ENCODE results near the gene PPP1R13B.
A peak's percentile ranks its signal among the peaks of the same experiment; 100 is the strongest.

The PPP1R13B gene

DNA sequence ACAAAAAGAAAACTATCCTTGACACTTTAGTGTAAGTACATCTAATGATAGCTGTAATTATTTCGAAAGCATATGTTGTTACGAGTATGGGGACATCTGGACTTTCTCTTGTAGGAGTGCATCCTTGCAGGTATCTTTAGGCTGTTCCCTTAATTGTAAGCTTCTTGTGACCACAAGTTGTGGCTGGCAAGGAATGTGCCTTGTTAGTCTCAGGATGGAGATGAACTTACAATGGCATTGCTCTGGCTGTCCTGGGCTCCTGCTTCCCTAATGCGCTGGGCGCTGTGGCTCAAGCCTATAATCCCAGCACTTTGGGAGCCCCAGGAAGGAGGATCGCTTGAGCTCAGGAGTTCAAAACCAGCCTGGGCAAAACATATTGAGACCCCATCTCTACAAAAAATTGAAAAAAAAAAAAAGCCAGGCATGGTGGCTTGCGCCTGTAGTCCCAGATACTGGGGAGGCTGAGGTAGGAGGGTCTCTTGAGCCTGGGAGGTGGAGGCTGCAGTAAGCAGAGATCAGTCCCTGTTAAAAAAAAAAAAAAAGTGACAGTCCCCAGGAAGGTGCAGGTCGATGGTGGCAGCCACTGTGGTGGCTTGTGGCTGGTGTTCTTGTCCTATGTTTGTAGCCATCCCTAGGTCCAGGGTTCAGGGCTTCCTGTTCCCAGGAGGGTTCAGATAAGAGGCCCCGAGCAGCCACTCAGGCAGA is 23.7 kb upstream of the PPP1R13B start:
- Histone ChIP-seq H3K4me3 (ENCODE audit: low read depth in 1 of 2, low read length in 2 of 2) (no peak overlapping the region), H3K9ac (ENCODE audit: low read depth in 1 of 2, low read length in 2 of 2) (peak overlapping the region; percentile 63 to 85), H3K9me3 (ENCODE audit: control insufficient read depth in 1 of 2, low read length in 2 of 2) (no peaks in the 10 kb centered on the region), H3K4me1 (ENCODE audit: control insufficient read depth in 1 of 2, insufficient read depth in 2 of 2, low read length in 2 of 2) (peaks cover 19 to 24% of the 10 kb centered on the region in 2 donors), H3K36me3 (ENCODE audit: control insufficient read depth in 1 of 2, insufficient read depth in 2 of 2, low read length in 2 of 2) (no peaks in the 10 kb centered on the region), H3K27me3 (ENCODE audit: control insufficient read depth in 1 of 2, insufficient read depth in 2 of 2, low read length in 2 of 2) (no peaks in the 10 kb centered on the region), H3K27ac (ENCODE audit: low read depth, low read length) (peak overlapping the region; percentile 23)

DNA sequence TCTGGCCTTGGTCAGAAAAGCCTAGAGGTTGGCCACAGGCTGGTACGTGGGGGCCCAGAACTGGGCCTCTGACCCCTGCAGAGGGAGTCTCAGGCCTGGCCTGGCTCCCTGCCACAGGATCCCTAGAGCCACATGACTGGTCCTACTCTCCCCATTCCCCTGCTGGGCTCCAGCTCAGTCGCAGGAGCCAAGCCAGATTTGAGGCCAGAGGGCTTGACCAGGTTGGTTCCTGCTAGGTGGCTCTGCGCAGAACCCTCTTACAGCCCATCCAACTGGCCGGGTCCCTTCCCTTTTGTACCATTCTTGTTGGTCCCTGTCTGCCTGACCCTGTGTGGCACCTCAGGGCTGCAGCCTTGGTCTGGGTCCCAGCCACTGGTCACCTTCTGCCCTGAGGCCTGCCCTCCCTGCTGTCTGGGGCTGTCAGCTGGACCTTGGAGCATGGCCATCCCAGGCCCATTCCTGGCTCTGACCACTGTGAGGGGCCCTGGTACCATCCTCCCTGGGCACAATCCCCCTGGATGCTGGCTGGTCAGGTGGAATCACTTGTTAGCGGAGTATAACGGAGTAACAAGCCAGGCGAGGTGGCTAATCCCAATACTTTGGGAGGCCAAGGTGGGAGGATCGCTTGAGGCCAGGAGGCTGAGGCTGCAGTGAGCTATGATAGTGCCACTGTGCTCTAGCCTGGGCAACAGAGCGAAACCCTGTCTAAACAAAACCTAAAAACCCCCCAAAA is 22.9 kb upstream of the PPP1R13B start:
- Histone ChIP-seq H3K4me3 (ENCODE audit: low read depth in 1 of 2, low read length in 2 of 2) (no peak overlapping the region), H3K27ac (ENCODE audit: low read depth, low read length) (no peak overlapping the region), H3K9ac (ENCODE audit: low read depth in 1 of 2, low read length in 2 of 2) (no peak overlapping the region), H3K9me3 (ENCODE audit: control insufficient read depth in 1 of 2, low read length in 2 of 2) (no peaks in the 10 kb centered on the region), H3K36me3 (ENCODE audit: control insufficient read depth in 1 of 2, insufficient read depth in 2 of 2, low read length in 2 of 2) (no peaks in the 10 kb centered on the region), H3K4me1 (ENCODE audit: control insufficient read depth in 1 of 2, insufficient read depth in 2 of 2, low read length in 2 of 2) (peaks cover 19 to 24% of the 10 kb centered on the region in 2 donors), H3K27me3 (ENCODE audit: control insufficient read depth in 1 of 2, insufficient read depth in 2 of 2, low read length in 2 of 2) (no peaks in the 10 kb centered on the region)

DNA sequence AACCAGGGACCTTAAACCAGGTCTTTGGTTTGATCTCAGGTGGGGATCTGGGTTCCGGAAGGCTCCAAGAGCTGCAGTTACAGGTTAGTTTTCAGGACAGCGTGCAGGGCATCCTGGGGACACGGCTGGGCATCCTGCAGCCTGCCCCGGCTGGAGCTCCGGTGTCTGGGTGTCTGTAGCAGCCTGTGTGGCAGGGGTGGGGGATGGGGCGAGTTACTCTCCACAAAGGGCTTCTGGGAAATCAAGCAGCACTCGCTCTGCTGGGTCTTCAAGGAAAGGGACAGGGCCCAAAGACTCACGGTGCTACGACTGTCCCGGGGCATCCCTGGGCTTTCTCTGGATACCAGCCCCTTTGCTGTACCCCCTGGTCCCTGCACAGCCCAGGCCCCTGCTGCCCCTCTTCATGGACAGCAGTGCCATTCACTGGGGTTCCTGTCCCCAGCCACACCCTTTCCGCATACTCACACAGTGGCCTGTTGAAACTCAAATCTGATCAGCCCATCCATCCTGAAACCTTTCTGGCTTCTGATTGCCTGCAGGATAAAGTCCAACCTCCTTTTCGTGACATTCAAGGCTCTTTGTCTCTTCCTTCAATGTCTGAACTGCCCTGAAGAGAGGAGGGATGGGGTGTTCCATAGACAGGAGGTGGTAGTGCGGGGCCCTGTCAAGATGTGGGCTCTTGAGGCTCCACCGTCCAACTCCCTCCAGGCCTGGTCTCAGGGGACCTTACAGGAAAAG is 22.2 kb upstream of the PPP1R13B start:
- Histone ChIP-seq H3K36me3 (ENCODE audit: control insufficient read depth in 1 of 2, insufficient read depth in 2 of 2, low read length in 2 of 2) (no peaks in the 10 kb centered on the region), H3K4me1 (ENCODE audit: control insufficient read depth in 1 of 2, insufficient read depth in 2 of 2, low read length in 2 of 2) (peaks cover 15 to 19% of the 10 kb centered on the region in 2 donors), H3K4me3 (ENCODE audit: low read depth in 1 of 2, low read length in 2 of 2) (no peak overlapping the region), H3K27me3 (ENCODE audit: control insufficient read depth in 1 of 2, insufficient read depth in 2 of 2, low read length in 2 of 2) (no peaks in the 10 kb centered on the region), H3K9ac (ENCODE audit: low read depth in 1 of 2, low read length in 2 of 2) (no peak overlapping the region), H3K27ac (ENCODE audit: low read depth, low read length) (no peak overlapping the region), H3K9me3 (ENCODE audit: control insufficient read depth in 1 of 2, low read length in 2 of 2) (no peaks in the 10 kb centered on the region)

DNA sequence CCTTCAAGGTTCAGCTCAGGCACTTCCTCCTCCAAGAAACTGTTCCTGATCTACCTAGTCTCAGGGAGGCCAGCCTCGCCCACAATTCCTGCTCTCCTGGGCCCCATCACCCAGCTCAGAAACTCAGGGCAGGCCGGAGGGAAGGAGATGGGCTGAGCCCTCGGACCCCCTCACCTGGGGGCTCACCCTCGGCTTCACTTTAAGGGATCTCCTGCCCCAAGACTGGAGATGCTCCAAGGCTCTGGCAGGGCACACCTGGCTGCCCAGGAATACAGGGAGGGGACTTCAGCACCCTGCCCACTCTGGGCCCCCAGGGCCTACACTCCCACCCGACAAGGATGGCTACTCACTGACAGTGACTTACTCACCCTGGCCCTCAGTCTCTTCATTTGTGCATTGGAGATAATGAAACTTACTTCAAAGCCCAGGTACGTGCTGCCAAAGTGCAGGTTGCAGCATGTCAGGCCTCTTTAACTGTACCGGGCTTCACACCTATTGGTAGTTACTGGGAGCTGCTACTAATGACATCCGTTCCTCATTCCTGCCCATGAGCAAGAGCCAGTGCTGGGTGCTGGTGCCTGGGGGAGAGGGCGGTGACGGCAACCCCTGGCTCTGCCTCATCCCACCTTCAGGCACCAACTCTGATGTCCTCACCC is 21.0 kb upstream of the PPP1R13B start:
- Histone ChIP-seq H3K9me3 (ENCODE audit: control insufficient read depth in 1 of 2, low read length in 2 of 2) (no peaks in the 10 kb centered on the region), H3K4me1 (ENCODE audit: control insufficient read depth in 1 of 2, insufficient read depth in 2 of 2, low read length in 2 of 2) (peaks cover 14 to 17% of the 10 kb centered on the region in 2 donors), H3K9ac (ENCODE audit: low read depth in 1 of 2, low read length in 2 of 2) (no peak overlapping the region), H3K4me3 (ENCODE audit: low read depth in 1 of 2, low read length in 2 of 2) (no peak overlapping the region), H3K27me3 (ENCODE audit: control insufficient read depth in 1 of 2, insufficient read depth in 2 of 2, low read length in 2 of 2) (no peaks in the 10 kb centered on the region), H3K27ac (ENCODE audit: low read depth, low read length) (no peak overlapping the region), H3K36me3 (ENCODE audit: control insufficient read depth in 1 of 2, insufficient read depth in 2 of 2, low read length in 2 of 2) (no peaks in the 10 kb centered on the region)

DNA sequence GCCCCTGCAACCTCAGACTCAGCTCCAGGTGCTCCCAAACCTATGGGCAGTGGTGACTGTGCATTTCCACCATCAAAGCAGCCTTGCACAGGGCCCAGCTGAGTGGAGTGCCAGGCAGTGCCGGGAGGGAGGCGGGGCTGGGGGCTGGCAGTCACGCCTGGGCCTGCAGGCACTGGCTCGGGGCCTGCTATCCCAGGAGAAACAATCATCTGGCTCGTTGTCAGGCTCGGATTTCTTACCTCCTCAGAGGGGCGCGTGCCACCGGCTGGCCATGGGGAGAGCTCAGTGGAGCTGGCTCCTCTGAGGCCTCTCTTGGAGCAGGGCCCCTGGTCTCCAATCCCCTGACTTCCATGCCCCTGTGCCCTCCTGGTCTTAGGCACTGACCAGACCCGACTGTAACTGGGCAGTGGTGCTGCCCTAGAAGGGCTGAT is 20.2 kb upstream of the PPP1R13B start:
- no peak overlapping the region for H3K27ac ChIP-seq (ENCODE audit: low read depth, low read length)
- H3K9me3 ChIP-seq (ENCODE audit: control insufficient read depth in 1 of 2, low read length in 2 of 2) = no peaks in the 10 kb centered on the region
- no peak overlapping the region for H3K4me3 ChIP-seq (ENCODE audit: low read depth in 1 of 2, low read length in 2 of 2)
- no peak overlapping the region for H3K9ac ChIP-seq (ENCODE audit: low read depth in 1 of 2, low read length in 2 of 2)
- peaks cover 10 to 14% of the 10 kb centered on the region in 2 donors for H3K4me1 ChIP-seq (ENCODE audit: control insufficient read depth in 1 of 2, insufficient read depth in 2 of 2, low read length in 2 of 2)
- no peaks in the 10 kb centered on the region for H3K36me3 ChIP-seq (ENCODE audit: control insufficient read depth in 1 of 2, insufficient read depth in 2 of 2, low read length in 2 of 2)
- no peaks in the 10 kb centered on the region for H3K27me3 ChIP-seq (ENCODE audit: control insufficient read depth in 1 of 2, insufficient read depth in 2 of 2, low read length in 2 of 2)

DNA sequence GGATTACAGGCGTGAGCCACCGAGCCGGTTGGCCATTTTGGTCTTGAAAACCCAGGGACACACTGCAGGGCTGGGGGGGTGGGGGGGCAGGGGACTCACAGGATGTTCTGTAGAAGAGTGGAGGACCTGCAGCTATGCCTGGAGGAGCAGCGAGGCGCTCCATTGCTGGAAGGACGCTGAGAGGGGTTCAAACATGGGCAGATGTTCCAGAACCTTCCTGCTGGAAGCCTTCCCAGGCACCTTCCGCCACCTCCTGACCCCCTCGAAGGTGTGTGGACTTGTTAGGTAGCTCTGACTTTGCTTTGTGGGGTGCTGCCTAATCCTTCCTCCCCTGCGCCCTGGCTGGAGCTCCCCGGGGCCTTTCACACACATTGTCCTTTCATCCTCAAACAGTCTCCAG is 19.6 kb upstream of the PPP1R13B start:
- no peak overlapping the region for H3K27ac ChIP-seq (ENCODE audit: low read depth, low read length)
- H3K9ac ChIP-seq (ENCODE audit: low read depth in 1 of 2, low read length in 2 of 2) = no peak overlapping the region
- H3K9me3 ChIP-seq (ENCODE audit: control insufficient read depth in 1 of 2, low read length in 2 of 2) = no peaks in the 10 kb centered on the region
- peaks cover 7 to 10% of the 10 kb centered on the region in 2 donors for H3K4me1 ChIP-seq (ENCODE audit: control insufficient read depth in 1 of 2, insufficient read depth in 2 of 2, low read length in 2 of 2)
- H3K4me3 ChIP-seq (ENCODE audit: low read depth in 1 of 2, low read length in 2 of 2) = no peak overlapping the region
- H3K36me3 ChIP-seq (ENCODE audit: control insufficient read depth in 1 of 2, insufficient read depth in 2 of 2, low read length in 2 of 2) = no peaks in the 10 kb centered on the region
- no peaks in the 10 kb centered on the region for H3K27me3 ChIP-seq (ENCODE audit: control insufficient read depth in 1 of 2, insufficient read depth in 2 of 2, low read length in 2 of 2)

DNA sequence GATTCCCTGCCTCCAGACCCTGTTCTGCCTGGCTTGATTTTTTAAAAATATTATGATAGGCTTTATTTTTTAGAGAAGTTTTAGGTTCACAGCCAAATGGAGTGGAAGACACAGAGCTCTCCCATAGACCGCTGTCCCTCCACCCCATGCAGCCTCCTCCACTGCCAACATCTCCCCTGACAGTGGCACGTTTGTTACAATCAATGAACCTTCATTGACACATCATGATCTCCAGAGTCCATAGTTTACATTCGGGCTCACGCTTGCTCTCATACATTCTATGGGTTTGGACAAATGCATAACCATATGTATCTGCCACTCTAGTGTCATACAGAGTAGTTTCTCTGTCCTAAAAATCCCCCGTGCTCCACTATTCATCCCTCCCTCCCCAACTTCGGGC is 15.9 kb upstream of the PPP1R13B start:
- no peak overlapping the region for H3K27ac ChIP-seq (ENCODE audit: low read depth, low read length)

DNA sequence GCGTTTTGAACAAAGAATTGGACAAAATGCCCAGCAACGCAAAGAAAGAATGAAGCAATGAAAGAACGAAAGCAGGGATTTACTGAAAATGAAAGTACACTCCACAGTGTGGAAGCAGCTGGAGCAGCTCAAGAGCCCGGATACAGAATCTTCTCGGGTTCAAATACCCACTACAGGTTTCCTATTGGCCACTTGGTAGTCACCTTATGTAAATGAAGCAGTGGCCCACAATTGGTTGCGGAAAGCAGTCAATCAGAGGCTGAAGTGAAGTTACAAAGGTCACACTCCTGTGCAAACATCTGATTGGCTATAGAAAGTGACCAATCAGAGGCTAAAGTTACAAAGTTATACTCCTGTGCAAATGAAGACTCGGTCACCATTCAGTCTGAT is 15.0 kb upstream of the PPP1R13B start:
- peak overlapping the region; percentile 16 to 63 for H3K4me3 ChIP-seq (ENCODE audit: low read depth in 1 of 2, low read length in 2 of 2)
- H3K9ac ChIP-seq (ENCODE audit: low read depth in 1 of 2, low read length in 2 of 2) = peak overlapping the region in 1 of 2 donors; percentile 69
- H3K27me3 ChIP-seq (ENCODE audit: control insufficient read depth in 1 of 2, insufficient read depth in 2 of 2, low read length in 2 of 2) = no peaks in the 10 kb centered on the region
- H3K4me1 ChIP-seq (ENCODE audit: control insufficient read depth in 1 of 2, insufficient read depth in 2 of 2, low read length in 2 of 2) = peaks cover 0 to 10% of the 10 kb centered on the region in 2 donors
- H3K36me3 ChIP-seq (ENCODE audit: control insufficient read depth in 1 of 2, insufficient read depth in 2 of 2, low read length in 2 of 2) = no peaks in the 10 kb centered on the region
- H3K27ac ChIP-seq (ENCODE audit: low read depth, low read length) = no peak overlapping the region
- H3K9me3 ChIP-seq (ENCODE audit: control insufficient read depth in 1 of 2, low read length in 2 of 2) = no peaks in the 10 kb centered on the region

More for the DNA sequence above, 15.9 kb upstream of the PPP1R13B start:
- Histone ChIP-seq H3K36me3 (ENCODE audit: control insufficient read depth in 1 of 2, insufficient read depth in 2 of 2, low read length in 2 of 2) (no peaks in the 10 kb centered on the region), H3K9ac (ENCODE audit: low read depth in 1 of 2, low read length in 2 of 2) (no peak overlapping the region), H3K4me3 (ENCODE audit: low read depth in 1 of 2, low read length in 2 of 2) (no peak overlapping the region), H3K9me3 (ENCODE audit: control insufficient read depth in 1 of 2, low read length in 2 of 2) (no peaks in the 10 kb centered on the region), H3K4me1 (ENCODE audit: control insufficient read depth in 1 of 2, insufficient read depth in 2 of 2, low read length in 2 of 2) (peaks cover 0 to 14% of the 10 kb centered on the region in 2 donors), H3K27me3 (ENCODE audit: control insufficient read depth in 1 of 2, insufficient read depth in 2 of 2, low read length in 2 of 2) (no peaks in the 10 kb centered on the region)

DNA sequence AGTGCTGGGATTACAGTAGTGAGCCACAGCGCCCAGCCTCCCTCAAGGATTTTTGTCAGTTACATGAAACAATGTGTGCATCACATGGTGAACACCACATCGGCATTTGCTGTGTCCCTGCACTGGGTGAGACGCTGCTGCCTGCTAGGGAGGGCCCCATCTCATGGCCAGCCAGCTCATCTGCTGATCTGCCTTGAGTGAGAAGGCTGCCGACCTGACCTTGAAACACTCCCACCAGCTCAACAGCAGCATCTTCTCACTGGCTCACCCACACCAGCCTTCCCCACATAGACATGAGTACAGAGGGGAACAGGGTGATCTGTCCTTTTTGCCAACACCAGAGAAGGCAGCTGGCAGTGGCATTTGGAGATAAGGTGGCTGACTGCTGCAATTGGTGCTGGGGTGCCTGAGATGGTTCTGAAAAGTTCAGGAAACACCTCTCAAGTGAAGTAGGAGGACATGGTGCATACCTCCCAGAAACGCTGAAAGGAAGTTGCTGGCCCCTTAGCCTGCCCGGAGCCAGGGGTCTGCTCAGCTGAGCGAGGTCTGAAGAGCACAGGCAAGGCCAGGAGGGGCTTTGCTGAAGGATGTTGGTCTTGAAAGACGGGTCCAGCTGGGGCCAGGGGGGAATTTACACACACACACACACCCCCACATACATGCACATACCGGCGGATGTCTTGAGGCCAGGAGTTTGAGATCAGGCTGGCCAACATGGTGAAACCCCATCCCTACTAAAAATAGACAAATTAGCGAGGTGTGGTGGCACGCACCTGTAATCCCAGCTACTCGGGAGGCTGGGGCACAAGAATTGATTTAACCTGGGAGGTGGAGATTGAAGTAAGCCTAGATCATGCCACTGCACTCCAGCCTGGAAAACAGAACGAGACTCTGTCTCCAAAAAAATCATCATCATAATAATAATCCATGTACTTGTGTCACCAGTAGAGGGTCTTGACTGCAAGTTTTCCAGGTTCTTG is 14.3 kb upstream of the PPP1R13B start:
- no peaks in the 10 kb centered on the region for H3K36me3 ChIP-seq (ENCODE audit: control insufficient read depth in 1 of 2, insufficient read depth in 2 of 2, low read length in 2 of 2)
- peak overlapping the region; percentile 16 to 63 for H3K4me3 ChIP-seq (ENCODE audit: low read depth in 1 of 2, low read length in 2 of 2)
- H3K9ac ChIP-seq (ENCODE audit: low read depth in 1 of 2, low read length in 2 of 2) = peak overlapping the region in 1 of 2 donors; percentile 69
- H3K27ac ChIP-seq (ENCODE audit: low read depth, low read length) = no peak overlapping the region
- H3K27me3 ChIP-seq (ENCODE audit: control insufficient read depth in 1 of 2, insufficient read depth in 2 of 2, low read length in 2 of 2) = no peaks in the 10 kb centered on the region
- H3K9me3 ChIP-seq (ENCODE audit: control insufficient read depth in 1 of 2, low read length in 2 of 2) = no peaks in the 10 kb centered on the region
- H3K4me1 ChIP-seq (ENCODE audit: control insufficient read depth in 1 of 2, insufficient read depth in 2 of 2, low read length in 2 of 2) = peaks cover 0 to 10% of the 10 kb centered on the region in 2 donors
